ENCODE measurements around the gene PRKAG2.

The PRKAG2 gene

GRCh38 chr7:151900986-151901621, 24.2 kb upstream of the PRKAG2 start:
- no peak overlapping the region for H3K4me3 ChIP-seq (ENCODE audit: low read length in 2 of 2)
- no peaks in the 10 kb centered on the region for H3K4me1 ChIP-seq (ENCODE audit: control insufficient read depth, insufficient read depth, low read length)
- H3K27ac ChIP-seq (ENCODE audit: low read length) = no peak overlapping the region

GRCh38 chr7:151900591-151900985, 23.7 kb upstream of the PRKAG2 start:
- Histone ChIP-seq H3K27ac (ENCODE audit: low read length) (no peak overlapping the region), H3K36me3 (ENCODE audit: control insufficient read depth in 2 of 2, insufficient read depth in 2 of 2, low read length in 2 of 2) (no peaks in the 10 kb centered on the region)

More at GRCh38 chr7:151900986-151901621, 24.2 kb upstream of the PRKAG2 start:
- no peaks in the 10 kb centered on the region for H3K36me3 ChIP-seq (ENCODE audit: control insufficient read depth in 2 of 2, insufficient read depth in 2 of 2, low read length in 2 of 2)
- H3K27me3 ChIP-seq (ENCODE audit: control insufficient read depth in 1 of 2, insufficient read depth in 2 of 2, low read length in 2 of 2) = peaks cover 2 to 7% of the 10 kb centered on the region in 2 donors
- H3K9ac ChIP-seq (ENCODE audit: low read length in 2 of 2) = no peak overlapping the region
- H3K9me3 ChIP-seq (ENCODE audit: control insufficient read depth in 2 of 2, low read length in 2 of 2) = no peaks in the 10 kb centered on the region

GRCh38 chr7:151899513-151900360, 22.8 kb upstream of the PRKAG2 start:
- Histone ChIP-seq H3K27me3 (ENCODE audit: control insufficient read depth in 1 of 2, insufficient read depth in 2 of 2, low read length in 2 of 2) (peaks cover 2 to 7% of the 10 kb centered on the region in 2 donors), H3K4me3 (ENCODE audit: low read length in 2 of 2) (no peak overlapping the region), H3K9ac (ENCODE audit: low read length in 2 of 2) (no peak overlapping the region), H3K4me1 (ENCODE audit: control insufficient read depth, insufficient read depth, low read length) (peaks cover 2% of the 10 kb centered on the region), H3K9me3 (ENCODE audit: control insufficient read depth in 2 of 2, low read length in 2 of 2) (no peaks in the 10 kb centered on the region), H3K36me3 (ENCODE audit: control insufficient read depth in 2 of 2, insufficient read depth in 2 of 2, low read length in 2 of 2) (no peaks in the 10 kb centered on the region), H3K27ac (ENCODE audit: low read length) (no peak overlapping the region)

More at GRCh38 chr7:151900591-151900985, 23.7 kb upstream of the PRKAG2 start:
- H3K27me3 ChIP-seq (ENCODE audit: control insufficient read depth in 1 of 2, insufficient read depth in 2 of 2, low read length in 2 of 2) = peaks cover 2 to 7% of the 10 kb centered on the region in 2 donors
- no peaks in the 10 kb centered on the region for H3K4me1 ChIP-seq (ENCODE audit: control insufficient read depth, insufficient read depth, low read length)
- no peaks in the 10 kb centered on the region for H3K9me3 ChIP-seq (ENCODE audit: control insufficient read depth in 2 of 2, low read length in 2 of 2)
- no peak overlapping the region for H3K4me3 ChIP-seq (ENCODE audit: low read length in 2 of 2)
- no peak overlapping the region for H3K9ac ChIP-seq (ENCODE audit: low read length in 2 of 2)

- Histone ChIP-seq H3K9me3 (ENCODE audit: control insufficient read depth in 2 of 2, low read length in 2 of 2) (no peaks in the 10 kb centered on the region), H3K27ac (ENCODE audit: low read length) (no peak overlapping the region), H3K27me3 (ENCODE audit: control insufficient read depth in 1 of 2, insufficient read depth in 2 of 2, low read length in 2 of 2) (peaks cover 2 to 7% of the 10 kb centered on the region in 2 donors), H3K4me3 (ENCODE audit: low read length in 2 of 2) (no peak overlapping the region), H3K4me1 (ENCODE audit: control insufficient read depth, insufficient read depth, low read length) (peaks cover 2% of the 10 kb centered on the region), H3K36me3 (ENCODE audit: control insufficient read depth in 2 of 2, insufficient read depth in 2 of 2, low read length in 2 of 2) (no peaks in the 10 kb centered on the region), H3K9ac (ENCODE audit: low read length in 2 of 2) (no peak overlapping the region)
Observed at GRCh38 chr7:151897951-151898686, 21.2 kb upstream of the PRKAG2 start.

GRCh38 chr7:151897161-151897731, 20.3 kb upstream of the PRKAG2 start:
- peaks cover 2 to 7% of the 10 kb centered on the region in 2 donors for H3K27me3 ChIP-seq (ENCODE audit: control insufficient read depth in 1 of 2, insufficient read depth in 2 of 2, low read length in 2 of 2)
- H3K4me1 ChIP-seq (ENCODE audit: control insufficient read depth, insufficient read depth, low read length) = peaks cover 2% of the 10 kb centered on the region
- H3K9me3 ChIP-seq (ENCODE audit: control insufficient read depth in 2 of 2, low read length in 2 of 2) = no peaks in the 10 kb centered on the region
- no peaks in the 10 kb centered on the region for H3K36me3 ChIP-seq (ENCODE audit: control insufficient read depth in 2 of 2, insufficient read depth in 2 of 2, low read length in 2 of 2)
- peak overlapping the region in 1 of 2 donors; percentile 22 for H3K4me3 ChIP-seq (ENCODE audit: low read length in 2 of 2)
- H3K27ac ChIP-seq (ENCODE audit: low read length) = no peak overlapping the region
- H3K9ac ChIP-seq (ENCODE audit: low read length in 2 of 2) = no peak overlapping the region

GRCh38 chr7:151896486-151896885, 19.6 kb upstream of the PRKAG2 start:
- no peak overlapping the region for H3K27ac ChIP-seq (ENCODE audit: low read length)
- no peak overlapping the region for H3K9ac ChIP-seq (ENCODE audit: low read length in 2 of 2)
- H3K27me3 ChIP-seq (ENCODE audit: control insufficient read depth in 1 of 2, insufficient read depth in 2 of 2, low read length in 2 of 2) = peaks cover 2 to 9% of the 10 kb centered on the region in 2 donors
- H3K4me1 ChIP-seq (ENCODE audit: control insufficient read depth, insufficient read depth, low read length) = peaks cover 2% of the 10 kb centered on the region
- no peaks in the 10 kb centered on the region for H3K36me3 ChIP-seq (ENCODE audit: control insufficient read depth in 2 of 2, insufficient read depth in 2 of 2, low read length in 2 of 2)
- H3K9me3 ChIP-seq (ENCODE audit: control insufficient read depth in 2 of 2, low read length in 2 of 2) = no peaks in the 10 kb centered on the region
- no peak overlapping the region for H3K4me3 ChIP-seq (ENCODE audit: low read length in 2 of 2)

GRCh38 chr7:151896086-151896485, 19.2 kb upstream of the PRKAG2 start:
- no peak overlapping the region for H3K4me3 ChIP-seq (ENCODE audit: low read length in 2 of 2)
- no peak overlapping the region for H3K9ac ChIP-seq (ENCODE audit: low read length in 2 of 2)
- peaks cover 2 to 13% of the 10 kb centered on the region in 2 donors for H3K27me3 ChIP-seq (ENCODE audit: control insufficient read depth in 1 of 2, insufficient read depth in 2 of 2, low read length in 2 of 2)
- peaks cover 2% of the 10 kb centered on the region for H3K4me1 ChIP-seq (ENCODE audit: control insufficient read depth, insufficient read depth, low read length)
- no peaks in the 10 kb centered on the region for H3K9me3 ChIP-seq (ENCODE audit: control insufficient read depth in 2 of 2, low read length in 2 of 2)
- H3K27ac ChIP-seq (ENCODE audit: low read length) = no peak overlapping the region
- H3K36me3 ChIP-seq (ENCODE audit: control insufficient read depth in 2 of 2, insufficient read depth in 2 of 2, low read length in 2 of 2) = no peaks in the 10 kb centered on the region

GRCh38 chr7:151895631-151896031, 18.7 kb upstream of the PRKAG2 start:
- Histone ChIP-seq H3K27ac (ENCODE audit: low read length) (no peak overlapping the region), H3K4me1 (ENCODE audit: control insufficient read depth, insufficient read depth, low read length) (peaks cover 2% of the 10 kb centered on the region), H3K36me3 (ENCODE audit: control insufficient read depth in 2 of 2, insufficient read depth in 2 of 2, low read length in 2 of 2) (no peaks in the 10 kb centered on the region), H3K9me3 (ENCODE audit: control insufficient read depth in 2 of 2, low read length in 2 of 2) (no peaks in the 10 kb centered on the region), H3K9ac (ENCODE audit: low read length in 2 of 2) (no peak overlapping the region), H3K4me3 (ENCODE audit: low read length in 2 of 2) (no peak overlapping the region), H3K27me3 (ENCODE audit: control insufficient read depth in 1 of 2, insufficient read depth in 2 of 2, low read length in 2 of 2) (peaks cover 2 to 13% of the 10 kb centered on the region in 2 donors)

GRCh38 chr7:151895008-151895630, 18.2 kb upstream of the PRKAG2 start:
- no peak overlapping the region for H3K4me3 ChIP-seq (ENCODE audit: low read length in 2 of 2)
- H3K9ac ChIP-seq (ENCODE audit: low read length in 2 of 2) = no peak overlapping the region
- H3K9me3 ChIP-seq (ENCODE audit: control insufficient read depth in 2 of 2, low read length in 2 of 2) = no peaks in the 10 kb centered on the region
- H3K36me3 ChIP-seq (ENCODE audit: control insufficient read depth in 2 of 2, insufficient read depth in 2 of 2, low read length in 2 of 2) = no peaks in the 10 kb centered on the region
- H3K27me3 ChIP-seq (ENCODE audit: control insufficient read depth in 1 of 2, insufficient read depth in 2 of 2, low read length in 2 of 2) = peaks cover 2 to 13% of the 10 kb centered on the region in 2 donors
- H3K4me1 ChIP-seq (ENCODE audit: control insufficient read depth, insufficient read depth, low read length) = peaks cover 2% of the 10 kb centered on the region
- H3K27ac ChIP-seq (ENCODE audit: low read length) = no peak overlapping the region

Measured in stomach smooth muscle (tissue), 2 donors.